CD4-positive, alpha-beta T cell treated with Interleukin-6 for 4 hours (primary cell): ENCODE measurements around the gene GPN1.
"Not testable (repeated sequence)": the region's sequence is repeated elsewhere in the genome, so short reads cannot be mapped to it uniquely, and the experiment has no call there.

Source experiments
- DNase-seq: peaks from one replicate; pipeline ENCODE4 v3.0.0-alpha.2; 2020; ENCODE audit warnings: mixed read lengths

Gene GPN1

GRCh38 chr2:27627963-27628766 lies 685 bp upstream of the GPN1 start:
- DNase-seq = peak; percentile 4

- not testable (repeated sequence) for DNase-seq
Observed at GRCh38 chr2:27630257-27630656, 1.4 kb downstream of the GPN1 start.

GRCh38 chr2:27634291-27634690 lies 5.4 kb downstream of the GPN1 start:
- DNase-seq = no peak

DNA sequence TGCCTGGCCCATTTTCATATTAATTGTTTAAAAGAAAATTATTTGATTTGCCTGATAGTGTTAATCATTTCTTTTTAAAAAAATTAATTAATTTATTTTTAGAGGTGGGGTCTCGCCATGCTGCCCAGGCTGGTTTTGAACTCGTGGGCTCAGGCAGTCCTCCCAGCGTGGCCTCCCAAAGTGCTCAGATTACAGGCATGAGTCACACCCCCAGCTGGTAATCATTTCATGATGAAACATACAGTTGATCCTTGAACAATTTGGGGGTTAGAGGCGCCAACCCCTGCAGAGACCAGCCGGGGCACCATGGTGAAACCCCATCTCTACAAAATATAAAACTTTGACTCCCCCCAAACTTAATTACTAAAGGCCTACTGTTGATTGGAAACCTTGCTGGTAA lies 7.9 kb downstream of the GPN1 start:
- DNase-seq = no peak

DNA sequence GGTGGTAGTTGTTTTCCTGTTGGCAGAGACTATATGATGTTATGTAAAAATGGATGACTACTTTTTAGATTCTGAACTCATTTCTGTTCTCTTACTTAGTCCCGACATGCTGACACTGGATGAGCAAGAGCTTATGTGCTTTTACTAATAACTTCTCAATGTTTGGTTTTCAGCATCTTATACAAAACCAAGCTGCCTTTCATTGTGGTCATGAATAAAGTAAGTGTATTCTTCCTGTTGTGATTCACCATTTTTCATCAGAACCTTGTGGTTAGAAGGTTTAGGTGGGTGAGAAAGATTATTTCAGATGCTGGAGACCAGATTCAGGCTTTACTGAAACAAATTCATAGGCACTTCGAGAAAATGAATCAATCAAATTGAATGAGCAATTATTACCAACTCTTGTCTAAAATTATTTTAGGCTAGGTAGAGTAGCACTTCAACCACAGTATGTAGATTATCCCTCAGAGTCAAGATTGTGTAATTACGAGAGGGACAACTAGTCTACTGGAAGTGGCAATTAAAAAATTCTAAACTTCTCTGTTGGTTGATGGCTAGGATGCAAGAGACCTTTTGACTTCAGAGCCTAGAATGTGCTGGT lies 9.3 kb downstream of the GPN1 start:
- no peak for DNase-seq

DNA sequence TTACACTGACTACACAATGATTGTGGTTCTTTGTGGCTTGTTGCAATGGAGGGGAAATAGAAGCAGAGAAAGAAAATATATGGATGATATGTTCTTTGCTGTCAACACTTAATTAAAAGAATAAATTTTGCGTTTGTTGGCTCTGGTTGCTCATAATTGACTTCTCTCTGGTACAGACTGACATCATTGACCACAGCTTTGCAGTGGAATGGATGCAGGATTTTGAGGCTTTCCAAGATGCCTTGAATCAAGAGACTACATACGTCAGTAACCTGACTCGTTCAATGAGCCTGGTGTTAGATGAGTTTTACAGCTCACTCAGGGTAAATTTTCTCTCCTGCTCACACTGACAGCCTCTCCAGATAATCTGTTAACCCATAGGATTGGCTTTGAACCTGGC lies 9.9 kb downstream of the GPN1 start:
- DNase-seq = no peak

DNA sequence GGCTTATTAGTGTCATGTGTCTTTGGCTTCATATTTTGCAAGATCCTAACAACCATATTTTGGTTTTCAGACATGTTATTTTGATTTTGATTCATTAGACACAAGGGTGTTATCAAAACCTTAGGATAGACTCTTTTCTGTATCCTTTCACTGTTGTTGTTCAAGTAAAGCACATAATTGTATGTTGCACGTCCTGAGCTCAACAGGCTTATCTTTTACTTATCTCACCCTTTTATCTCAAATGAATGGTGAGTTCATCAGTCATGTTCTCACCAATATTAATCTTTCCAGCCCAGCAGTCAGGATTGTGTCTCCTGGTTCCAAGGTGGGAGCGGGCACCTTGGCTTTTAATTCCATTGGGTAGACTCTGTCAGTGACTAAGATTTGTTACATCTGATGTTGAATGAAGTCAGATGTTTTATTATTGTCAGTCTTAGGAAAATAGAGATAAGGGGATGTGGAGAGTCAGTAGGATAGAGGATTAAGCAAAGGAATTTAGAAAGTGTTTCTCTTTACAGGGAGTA lies 11.9 kb downstream of the GPN1 start:
- no peak for DNase-seq

DNA sequence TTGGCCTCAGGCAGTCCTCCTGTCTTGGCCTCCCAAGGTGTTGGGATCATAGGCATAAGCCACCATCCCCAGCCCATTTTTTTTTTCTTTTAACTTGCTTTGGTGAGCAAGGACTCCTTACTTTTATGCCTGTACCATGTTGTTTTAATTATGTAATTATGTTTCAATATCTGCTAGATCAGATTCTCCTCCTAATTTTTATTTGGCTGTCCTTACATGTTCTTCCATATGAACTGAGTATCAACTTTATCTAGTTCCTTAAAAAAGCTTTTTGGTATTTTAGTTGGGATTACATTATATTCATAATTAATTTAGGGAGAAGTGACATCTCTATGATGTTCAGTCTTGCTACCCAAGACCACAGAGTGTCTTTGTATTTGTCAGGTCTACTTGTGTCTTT lies 16.3 kb downstream of the GPN1 start:
- no peak for DNase-seq

GRCh38 chr2:27647289-27647688 lies 18.4 kb downstream of the GPN1 start:
- no peak for DNase-seq

DNA sequence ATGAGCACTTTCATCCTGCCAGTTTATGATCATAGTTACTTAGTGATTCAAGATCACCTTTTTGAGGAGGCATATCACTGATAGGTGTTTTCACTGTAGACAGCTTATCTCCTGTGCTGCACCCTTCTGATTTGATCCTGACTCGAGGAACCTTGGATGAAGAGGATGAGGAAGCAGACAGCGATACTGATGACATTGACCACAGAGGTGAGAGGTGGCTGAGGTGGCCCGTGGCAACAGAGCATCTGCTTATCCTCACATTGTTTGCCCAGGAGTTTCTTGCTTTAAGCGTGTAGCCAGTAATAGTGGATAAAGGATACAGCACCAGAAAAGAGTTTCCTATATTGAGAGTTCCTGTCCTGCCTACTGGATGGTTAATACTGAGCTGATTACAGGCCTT lies 18.9 kb downstream of the GPN1 start:
- DNase-seq = no peak

DNA sequence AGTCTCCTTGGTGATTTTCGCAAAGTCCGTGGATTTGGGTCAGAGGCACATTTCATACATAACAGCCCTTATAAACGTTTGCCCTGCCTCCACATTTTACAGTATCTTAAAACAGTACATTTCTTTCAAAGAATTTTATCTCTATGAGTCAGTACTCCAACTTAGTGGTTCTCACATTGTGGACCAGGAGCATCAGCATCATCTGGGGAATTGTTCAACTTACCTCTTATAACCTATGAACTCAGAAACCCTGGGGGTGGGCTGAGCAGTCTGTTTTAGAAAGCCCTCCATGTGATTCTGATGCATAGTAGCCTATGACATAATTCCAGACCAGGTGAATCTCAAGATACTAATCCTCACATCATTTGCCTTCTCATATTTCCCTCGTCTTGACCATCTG lies 22.2 kb downstream of the GPN1 start:
- no peak for DNase-seq

DNA sequence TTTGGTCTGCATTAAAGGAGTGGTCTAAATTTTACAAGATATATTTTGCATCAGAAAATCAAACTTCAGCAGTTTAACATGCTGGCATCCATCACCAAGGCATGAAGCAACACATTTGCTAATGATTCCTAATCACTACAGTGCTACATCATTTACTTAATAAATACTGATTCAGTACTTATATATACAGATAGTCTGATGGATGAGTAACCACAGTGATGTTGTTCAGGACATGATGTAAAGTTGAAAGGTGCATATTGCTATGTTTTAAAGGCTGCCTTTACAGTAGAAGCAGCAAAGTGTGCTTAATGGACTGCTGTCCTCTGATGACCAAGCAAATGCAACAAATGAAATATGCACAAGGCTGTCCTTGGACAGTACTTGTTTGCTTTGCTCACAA lies 23.5 kb downstream of the GPN1 start:
- DNase-seq = no peak

GRCh38 chr2:27652790-27653189 lies 23.9 kb downstream of the GPN1 start:
- DNase-seq = no peak

GRCh38 chr2:27653397-27653796 lies 24.5 kb downstream of the GPN1 start:
- no peak for DNase-seq

GRCh38 chr2:27655155-27655951 lies 26.5 kb downstream of the GPN1 start:
- DNase-seq = no peak

DNA sequence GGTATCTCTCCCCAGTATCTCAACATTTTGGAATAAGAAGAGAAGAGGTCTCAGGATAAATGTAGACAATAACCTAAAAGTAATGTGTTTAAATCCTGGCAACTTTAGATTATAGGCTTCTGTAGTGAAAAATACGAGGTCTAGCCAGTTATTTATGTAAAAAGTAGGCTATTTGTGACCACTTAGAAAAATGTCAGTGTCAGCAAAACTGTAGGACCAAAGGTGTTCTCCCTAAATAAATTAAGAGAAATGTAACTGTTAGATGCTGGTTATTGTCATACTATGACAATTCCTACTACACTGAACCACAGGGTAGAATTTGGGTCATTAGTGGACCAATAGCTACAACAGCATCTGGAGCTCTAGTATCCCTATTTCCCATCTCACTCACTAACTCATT lies 32.5 kb downstream of the GPN1 start:
- DNase-seq = no peak

DNA sequence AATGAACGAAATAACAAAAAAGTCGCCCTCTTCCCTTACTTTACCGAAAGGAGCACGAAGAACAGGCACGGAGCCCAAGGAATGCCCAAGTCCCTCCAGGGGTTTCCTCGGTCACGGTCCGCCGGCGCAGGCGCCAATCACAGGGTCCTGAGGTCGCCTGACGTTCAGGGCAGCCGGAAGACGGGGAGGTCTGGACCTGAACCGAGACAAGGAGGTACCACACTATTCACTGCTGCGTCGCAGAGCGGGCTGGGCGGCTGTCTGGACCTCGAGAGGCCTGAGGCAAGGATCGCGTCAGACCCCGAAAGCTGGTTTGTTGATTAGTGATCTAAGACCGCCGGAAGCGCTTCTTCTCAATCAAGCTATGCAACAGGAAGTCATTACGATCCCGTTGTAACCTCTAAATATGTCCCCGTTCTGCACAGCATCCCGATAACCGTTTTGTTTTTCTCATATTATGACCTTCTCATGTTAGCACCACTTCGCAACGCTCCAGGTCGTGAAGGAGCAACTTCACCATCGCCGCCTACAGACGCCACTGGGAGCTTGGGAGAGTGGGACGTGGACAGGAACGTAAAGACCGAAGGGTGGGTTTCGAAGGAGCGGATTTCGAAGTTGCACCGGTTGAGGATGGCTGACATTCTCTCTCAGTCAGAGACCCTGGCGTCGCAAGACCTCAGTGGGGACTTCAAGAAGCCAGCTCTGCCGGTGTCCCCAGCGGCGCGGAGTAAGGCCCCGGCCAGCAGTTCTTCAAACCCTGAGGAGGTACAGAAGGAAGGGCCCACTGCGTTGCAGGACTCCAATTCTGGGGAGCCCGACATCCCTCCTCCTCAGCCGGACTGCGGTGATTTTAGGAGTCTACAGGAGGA lies 34.7 kb downstream of the GPN1 start, which contains the start of the genes SLC4A1AP and SUPT7L:
SLC4A1AP (plus strand) TSS at position 605 of the 869 bp plus-strand sequence; CDS start at position 631, 26 bp downstream.
SUPT7L (minus strand) TSS at position 330 of the 869 bp plus-strand sequence. CDS start 1,422 bp downstream, outside the sequence.
- peak; percentile 73 for DNase-seq

GRCh38 chr2:27664154-27664574 lies 35.3 kb downstream of the GPN1 start:
- no peak for DNase-seq

DNA sequence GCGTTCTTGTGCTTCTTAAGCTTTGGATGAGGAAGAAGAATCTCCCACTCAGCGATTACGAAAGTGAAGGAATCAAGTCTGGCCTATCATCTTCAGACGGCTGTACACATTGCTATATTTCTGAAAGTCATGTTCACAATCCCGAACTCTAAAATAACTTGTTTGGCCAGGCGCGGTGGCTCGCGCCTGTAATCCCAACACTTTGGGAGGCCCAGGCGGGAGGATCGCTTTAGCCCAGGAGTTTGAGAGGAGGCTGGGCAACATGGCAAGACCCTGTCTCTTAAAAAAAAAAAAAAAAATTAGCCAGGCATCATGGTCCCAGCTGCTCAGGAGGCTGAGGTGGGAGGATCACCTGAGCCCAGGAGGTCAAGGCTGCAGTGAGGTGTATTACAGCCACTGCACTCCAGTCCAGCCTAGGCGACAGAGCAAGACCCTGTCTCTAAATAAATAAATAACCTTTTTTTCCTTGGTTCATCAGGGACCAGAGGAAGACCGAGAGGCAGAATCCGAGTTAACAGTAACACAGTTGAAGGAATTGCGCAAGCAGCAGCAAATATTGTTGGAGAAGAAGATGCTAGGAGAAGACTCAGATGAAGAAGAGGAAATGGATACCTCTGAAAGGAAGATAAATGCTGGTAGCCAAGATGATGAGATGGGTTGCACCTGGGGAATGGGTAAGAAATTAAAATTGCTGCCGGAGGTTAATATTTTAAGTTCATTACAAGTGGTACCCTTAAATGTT lies 35.9 kb downstream of the GPN1 start:
- no peak for DNase-seq

- no peak for DNase-seq
Observed at GRCh38 chr2:27667446-27667845, 38.6 kb downstream of the GPN1 start.

GRCh38 chr2:27671235-27671634 lies 42.4 kb downstream of the GPN1 start:
- no peak for DNase-seq
